NCI-H2196 treated with DMSO at 0.1 percent for 48 hours (cell line): ENCODE measurements around the gene NOS1AP.

Source experiments
- DNase-seq: peaks from one replicate; lab custom pipeline; 2025; ENCODE audit not compliant: unreplicated experiment; lab: John Stamatoyannopoulos, UW

NOS1AP gene

GRCh38 chr1:162285149-162285561, 215.7 kb downstream of the NOS1AP start:
- peak; percentile 64 for DNase-seq

GRCh38 chr1:162291000-162291399, 221.5 kb downstream of the NOS1AP start:
- DNase-seq = no peak

GRCh38 chr1:162292422-162292849, 222.9 kb downstream of the NOS1AP start:
- no peak for DNase-seq

- no peak for DNase-seq
Observed at GRCh38 chr1:162293073-162293692, 223.7 kb downstream of the NOS1AP start.

- no peak for DNase-seq
Observed at GRCh38 chr1:162294015-162294414, 224.5 kb downstream of the NOS1AP start.

GRCh38 chr1:162297208-162297607, 227.7 kb downstream of the NOS1AP start:
- no peak for DNase-seq

GRCh38 chr1:162298266-162298665, 228.8 kb downstream of the NOS1AP start:
- DNase-seq = no peak

GRCh38 chr1:162299018-162299417, 229.5 kb downstream of the NOS1AP start:
- no peak for DNase-seq

- no peak for DNase-seq
Observed at GRCh38 chr1:162300057-162300917, 230.8 kb downstream of the NOS1AP start.

- no peak for DNase-seq
Observed at GRCh38 chr1:162301696-162302095, 232.2 kb downstream of the NOS1AP start.

- no peak for DNase-seq
Observed at GRCh38 chr1:162302306-162303003, 233.0 kb downstream of the NOS1AP start.

- no peak for DNase-seq
Observed at GRCh38 chr1:162303004-162303344, 233.5 kb downstream of the NOS1AP start.

GRCh38 chr1:162304736-162305135, 235.2 kb downstream of the NOS1AP start:
- DNase-seq = no peak

- DNase-seq = no peak
Observed at GRCh38 chr1:162305969-162306368, 236.5 kb downstream of the NOS1AP start.

- no peak for DNase-seq
Observed at GRCh38 chr1:162310337-162310736, 240.8 kb downstream of the NOS1AP start.

GRCh38 chr1:162314206-162314605, 244.7 kb downstream of the NOS1AP start:
- DNase-seq = no peak

GRCh38 chr1:162315673-162316072, 246.2 kb downstream of the NOS1AP start:
- no peak for DNase-seq

- no peak for DNase-seq
Observed at GRCh38 chr1:162316187-162316586, 246.7 kb downstream of the NOS1AP start.

GRCh38 chr1:162317621-162318020, 248.1 kb downstream of the NOS1AP start:
- DNase-seq = no peak

- no peak for DNase-seq
Observed at GRCh38 chr1:162319493-162320175, 250.1 kb downstream of the NOS1AP start.

- DNase-seq = no peak
Observed at GRCh38 chr1:162321809-162322422, 252.4 kb downstream of the NOS1AP start.
